GM19023 (cell line): ENCODE data around the gene KRTAP10-7.
"Not testable (repeated sequence)": the region's sequence is repeated elsewhere in the genome, so short reads cannot be mapped to it uniquely, and the experiment has no call there.

Experiments
- ATAC-seq: cut with Tn5 transposase; IDR thresholded peaks from one replicate; pipeline ENCODE4 v1.9.1; 2021; ENCODE audit warnings: mild to moderate bottlenecking, moderate library complexity; ENCODE audit not compliant: unreplicated experiment

Gene KRTAP10-7

GRCh38 chr21:44589586-44590305, 10.7 kb upstream of the KRTAP10-7 start:
- ATAC-seq = no peak

GRCh38 chr21:44590311-44590721, 10.1 kb upstream of the KRTAP10-7 start:
- no peak for ATAC-seq

GRCh38 chr21:44590897-44591800, 9.2 kb upstream of the KRTAP10-7 start:
- not testable (repeated sequence) for ATAC-seq

- ATAC-seq = not testable (repeated sequence)
These were observed 8.6 kb upstream of the KRTAP10-7 start for GRCh38 chr21:44591801-44592130.

- no peak for ATAC-seq
These were observed 7.7 kb upstream of the KRTAP10-7 start, which contains the start of gene KRTAP10-6 for GRCh38 chr21:44592446-44593311. KRTAP10-6 (minus strand) TSS chr21:44592505; CDS start chr21:44592484, 21 bp downstream.

GRCh38 chr21:44593598-44594405, 6.6 kb upstream of the KRTAP10-7 start:
- ATAC-seq = no peak

- ATAC-seq = no peak
These were observed 5.9 kb upstream of the KRTAP10-7 start for GRCh38 chr21:44594406-44594916.

GRCh38 chr21:44595524-44595923, 4.9 kb upstream of the KRTAP10-7 start:
- ATAC-seq = no peak

- ATAC-seq = no peak
These were observed 4.2 kb upstream of the KRTAP10-7 start for GRCh38 chr21:44596068-44596725.

GRCh38 chr21:44598061-44598460, 2.3 kb upstream of the KRTAP10-7 start:
- ATAC-seq = no peak

GRCh38 chr21:44599264-44600029, 950 bp upstream of the KRTAP10-7 start:
- ATAC-seq = no peak

- not testable (repeated sequence) for ATAC-seq
These were observed 694 bp downstream of the KRTAP10-7 start for GRCh38 chr21:44601091-44601490.

GRCh38 chr21:44601596-44602462, 1.4 kb downstream of the KRTAP10-7 start:
- no peak for ATAC-seq

GRCh38 chr21:44602463-44602850, 2.1 kb downstream of the KRTAP10-7 start:
- no peak for ATAC-seq

GRCh38 chr21:44603109-44603875, 2.9 kb downstream of the KRTAP10-7 start:
- no peak for ATAC-seq

- no peak for ATAC-seq
These were observed 3.5 kb downstream of the KRTAP10-7 start for GRCh38 chr21:44603911-44604310.

- no peak for ATAC-seq
These were observed 6.1 kb downstream of the KRTAP10-7 start for GRCh38 chr21:44606495-44606894.
